Coronary artery (tissue), 2 donors: ENCODE measurements around the gene PLB1.

ENCODE experiments used
- DNase-seq: peaks from one replicate; pipeline ENCODE4 v3.0.0-alpha.2; 2017; ENCODE audit warnings: low spot score
- H3K27ac ChIP-seq, 2 donors: fragments of 200-600 bp; sonication (generic); one replicate each; pipeline ENCODE4 v1.5.1; 2016 to 2019
- H3K4me3 ChIP-seq: fragments of 200-600 bp; sonication (generic); 2 replicates; pipeline ENCODE4 v1.5.1; 2016; ENCODE audit warnings: mild to moderate bottlenecking, moderate library complexity
- TF ChIP-seq, protein P1 (sequence below): fragments of 200-600 bp; sonication (generic); IDR thresholded peaks from one replicate; pipeline ENCODE4 v1.5.1; 2019; ENCODE audit warnings: antibody characterized with exemption

The PLB1 gene

GRCh38 chr2:28530782-28531181 is 34.9 kb downstream of the PLB1 start:
- TF ChIP-seq, protein P1, sequence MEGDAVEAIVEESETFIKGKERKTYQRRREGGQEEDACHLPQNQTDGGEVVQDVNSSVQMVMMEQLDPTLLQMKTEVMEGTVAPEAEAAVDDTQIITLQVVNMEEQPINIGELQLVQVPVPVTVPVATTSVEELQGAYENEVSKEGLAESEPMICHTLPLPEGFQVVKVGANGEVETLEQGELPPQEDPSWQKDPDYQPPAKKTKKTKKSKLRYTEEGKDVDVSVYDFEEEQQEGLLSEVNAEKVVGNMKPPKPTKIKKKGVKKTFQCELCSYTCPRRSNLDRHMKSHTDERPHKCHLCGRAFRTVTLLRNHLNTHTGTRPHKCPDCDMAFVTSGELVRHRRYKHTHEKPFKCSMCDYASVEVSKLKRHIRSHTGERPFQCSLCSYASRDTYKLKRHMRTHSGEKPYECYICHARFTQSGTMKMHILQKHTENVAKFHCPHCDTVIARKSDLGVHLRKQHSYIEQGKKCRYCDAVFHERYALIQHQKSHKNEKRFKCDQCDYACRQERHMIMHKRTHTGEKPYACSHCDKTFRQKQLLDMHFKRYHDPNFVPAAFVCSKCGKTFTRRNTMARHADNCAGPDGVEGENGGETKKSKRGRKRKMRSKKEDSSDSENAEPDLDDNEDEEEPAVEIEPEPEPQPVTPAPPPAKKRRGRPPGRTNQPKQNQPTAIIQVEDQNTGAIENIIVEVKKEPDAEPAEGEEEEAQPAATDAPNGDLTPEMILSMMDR: no peak
- Histone ChIP-seq H3K27ac (no peak overlapping the region), H3K4me3 (no peak overlapping the region)
- no peak for DNase-seq

- no peak overlapping the region for H3K4me3 ChIP-seq
- TF ChIP-seq, protein P1: no peak
- H3K27ac ChIP-seq: no peak overlapping the region
- no peak for DNase-seq
Measured at GRCh38 chr2:28532399-28532798, 36.5 kb downstream of the PLB1 start.

DNA sequence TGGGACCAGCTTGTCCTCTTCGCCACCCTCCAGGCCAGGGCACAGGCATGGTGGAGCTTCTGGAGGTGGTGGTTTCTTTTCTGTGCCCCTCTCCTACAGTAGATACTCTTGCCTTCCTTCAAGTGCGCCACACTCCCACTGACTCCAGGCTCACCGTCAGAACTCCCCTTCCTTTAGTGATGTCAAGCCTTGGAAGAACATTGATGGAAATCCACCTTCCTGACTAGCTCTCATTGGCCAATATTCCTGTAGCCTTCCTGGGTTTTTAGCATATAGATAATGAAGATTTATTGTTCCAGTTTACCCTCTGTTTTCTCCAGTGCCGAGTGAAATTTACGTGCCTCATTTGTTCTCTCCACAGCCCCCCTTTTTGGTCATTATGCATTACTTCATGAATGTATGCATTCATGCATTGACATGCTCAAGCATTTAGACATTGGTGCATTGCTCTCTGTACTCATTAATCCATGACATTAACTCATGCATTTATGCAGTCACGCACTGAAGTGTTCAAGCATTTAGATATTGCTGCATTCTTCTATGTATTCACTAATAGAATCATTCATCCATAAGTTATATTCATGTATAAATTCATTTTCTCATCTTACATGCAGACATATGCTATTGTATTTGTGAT is 37.3 kb downstream of the PLB1 start:
- TF ChIP-seq, protein P1: no peak
- no peak for DNase-seq
- no peak overlapping the region for H3K4me3 ChIP-seq
- no peak overlapping the region for H3K27ac ChIP-seq

- Histone ChIP-seq H3K4me3 (no peak overlapping the region), H3K27ac (no peak overlapping the region)
- TF ChIP-seq, protein P1: no peak
- DNase-seq: no peak
Measured at GRCh38 chr2:28534817-28535216, 39.0 kb downstream of the PLB1 start.

DNA sequence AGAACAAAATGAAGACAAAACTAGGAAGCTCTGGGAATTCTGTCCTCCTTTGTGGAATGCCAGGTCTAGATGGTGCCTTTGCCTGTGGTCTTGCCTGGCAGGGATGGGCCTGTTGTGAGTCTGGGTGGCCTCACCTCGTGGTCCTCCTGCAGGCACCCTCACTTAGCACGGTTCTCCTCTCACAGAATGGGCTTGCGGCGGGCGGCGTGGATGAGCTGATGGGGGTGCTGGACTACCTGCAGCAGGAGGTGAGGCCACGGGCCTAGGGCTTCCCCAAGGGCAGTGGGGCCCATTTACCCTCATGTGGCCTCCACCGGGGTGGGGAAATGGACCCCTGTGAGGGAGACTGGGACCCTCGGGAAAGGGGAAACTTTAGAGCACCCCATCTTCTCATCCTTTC is 42.3 kb downstream of the PLB1 start:
- DNase-seq: no peak
- H3K4me3 ChIP-seq: no peak overlapping the region
- no peak overlapping the region for H3K27ac ChIP-seq
- TF ChIP-seq, protein P1: no peak

DNA sequence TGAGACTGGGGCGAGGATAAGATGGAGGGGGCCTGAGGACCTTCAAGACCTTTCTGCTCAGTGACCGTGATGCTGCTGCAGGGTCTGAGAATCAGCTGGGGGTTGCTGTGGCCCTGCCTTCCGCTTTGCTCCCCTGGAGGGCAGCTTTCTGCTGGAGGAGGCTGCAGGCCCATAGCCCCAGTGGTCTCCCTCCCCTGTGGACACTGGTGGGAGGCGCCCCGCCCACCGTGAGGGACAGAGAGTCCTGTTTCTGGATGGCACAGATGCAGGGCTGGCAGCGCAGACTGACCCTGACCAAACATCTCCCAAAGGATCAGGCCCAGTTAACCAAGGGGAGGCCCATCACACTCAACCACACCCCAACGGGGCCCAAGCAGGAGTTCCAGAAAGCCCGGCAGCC is 42.8 kb downstream of the PLB1 start:
- TF ChIP-seq, protein P1: no peak
- H3K4me3 ChIP-seq: no peak overlapping the region
- no peak for DNase-seq
- no peak overlapping the region for H3K27ac ChIP-seq

GRCh38 chr2:28539118-28539541 is 43.3 kb downstream of the PLB1 start:
- TF ChIP-seq, protein P1: no peak
- no peak overlapping the region for H3K27ac ChIP-seq
- DNase-seq: no peak
- H3K4me3 ChIP-seq: no peak overlapping the region
